ENCODE measurements around the gene CYP27C1. TPM values are rescaled to one million over a fixed set of nuclear protein-coding genes. Genes with fewer than 3 reads are reported as not detected.

Gene CYP27C1
- total and polyA plus RNA-seq, 2 experiments from 2014 or later, result 1.8 to 2.9 TPM

DNA sequence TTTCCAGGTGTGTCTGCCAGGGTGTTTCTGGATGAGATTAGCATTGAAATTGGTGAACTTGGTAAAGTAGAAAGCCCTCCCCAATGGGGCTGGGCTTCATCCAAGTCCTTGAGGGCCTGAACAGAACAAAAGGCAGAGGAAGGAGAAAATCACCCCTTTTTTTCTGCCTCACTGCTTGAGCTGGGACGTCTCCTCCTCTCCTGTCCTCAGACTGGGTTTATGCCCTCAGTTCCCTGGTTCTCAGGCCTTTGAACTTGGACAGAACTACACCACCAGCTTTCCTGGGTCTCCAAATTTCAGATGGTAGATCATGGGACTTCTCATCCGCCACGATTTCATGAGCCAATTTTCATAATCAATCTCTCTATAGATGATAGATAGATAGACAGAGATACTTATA lies 59.4 kb downstream of the CYP27C1 start:
- no peak overlapping the region for H3K4me3 ChIP-seq
- H3K9me2 ChIP-seq (ENCODE audit: insufficient read depth), result no peaks in the 10 kb centered on the region
- ATAC-seq, result no peak

More for the DNA sequence above, 59.4 kb downstream of the CYP27C1 start:
- H3K36me3 Mint-ChIP-seq (ENCODE audit: low read depth), result no peaks in the 10 kb centered on the region
- H3K4me1 Mint-ChIP-seq, result peaks cover 22% of the 10 kb centered on the region
- peaks cover 20% of the 10 kb centered on the region for H3K27me3 Mint-ChIP-seq (ENCODE audit: insufficient read depth, low read depth, poor library complexity)
- H3K27ac Mint-ChIP-seq, result no peak overlapping the region
- Histone ChIP-seq H3F3A (replicated peaks; ENCODE audit: low read depth) (no peaks in the 10 kb centered on the region), H3K4me2 (no peak overlapping the region), H3K27me3 (ENCODE audit: insufficient read depth) (no peaks in the 10 kb centered on the region), H2AFZ (no peak overlapping the region), H3K27ac (ENCODE audit: low read depth) (no peak overlapping the region), H3K36me3 (ENCODE audit: insufficient read depth) (no peaks in the 10 kb centered on the region), H3K79me2 (replicated peaks; ENCODE audit: insufficient read depth) (no peaks in the 10 kb centered on the region), H4K20me1 (replicated peaks; ENCODE audit: insufficient read depth) (no peaks in the 10 kb centered on the region), H3K4me1 (ENCODE audit: insufficient read depth) (peaks cover 12% of the 10 kb centered on the region)
- DNase-seq (ENCODE audit: low spot score), result no peak
- TF ChIP-seq, protein P1, sequence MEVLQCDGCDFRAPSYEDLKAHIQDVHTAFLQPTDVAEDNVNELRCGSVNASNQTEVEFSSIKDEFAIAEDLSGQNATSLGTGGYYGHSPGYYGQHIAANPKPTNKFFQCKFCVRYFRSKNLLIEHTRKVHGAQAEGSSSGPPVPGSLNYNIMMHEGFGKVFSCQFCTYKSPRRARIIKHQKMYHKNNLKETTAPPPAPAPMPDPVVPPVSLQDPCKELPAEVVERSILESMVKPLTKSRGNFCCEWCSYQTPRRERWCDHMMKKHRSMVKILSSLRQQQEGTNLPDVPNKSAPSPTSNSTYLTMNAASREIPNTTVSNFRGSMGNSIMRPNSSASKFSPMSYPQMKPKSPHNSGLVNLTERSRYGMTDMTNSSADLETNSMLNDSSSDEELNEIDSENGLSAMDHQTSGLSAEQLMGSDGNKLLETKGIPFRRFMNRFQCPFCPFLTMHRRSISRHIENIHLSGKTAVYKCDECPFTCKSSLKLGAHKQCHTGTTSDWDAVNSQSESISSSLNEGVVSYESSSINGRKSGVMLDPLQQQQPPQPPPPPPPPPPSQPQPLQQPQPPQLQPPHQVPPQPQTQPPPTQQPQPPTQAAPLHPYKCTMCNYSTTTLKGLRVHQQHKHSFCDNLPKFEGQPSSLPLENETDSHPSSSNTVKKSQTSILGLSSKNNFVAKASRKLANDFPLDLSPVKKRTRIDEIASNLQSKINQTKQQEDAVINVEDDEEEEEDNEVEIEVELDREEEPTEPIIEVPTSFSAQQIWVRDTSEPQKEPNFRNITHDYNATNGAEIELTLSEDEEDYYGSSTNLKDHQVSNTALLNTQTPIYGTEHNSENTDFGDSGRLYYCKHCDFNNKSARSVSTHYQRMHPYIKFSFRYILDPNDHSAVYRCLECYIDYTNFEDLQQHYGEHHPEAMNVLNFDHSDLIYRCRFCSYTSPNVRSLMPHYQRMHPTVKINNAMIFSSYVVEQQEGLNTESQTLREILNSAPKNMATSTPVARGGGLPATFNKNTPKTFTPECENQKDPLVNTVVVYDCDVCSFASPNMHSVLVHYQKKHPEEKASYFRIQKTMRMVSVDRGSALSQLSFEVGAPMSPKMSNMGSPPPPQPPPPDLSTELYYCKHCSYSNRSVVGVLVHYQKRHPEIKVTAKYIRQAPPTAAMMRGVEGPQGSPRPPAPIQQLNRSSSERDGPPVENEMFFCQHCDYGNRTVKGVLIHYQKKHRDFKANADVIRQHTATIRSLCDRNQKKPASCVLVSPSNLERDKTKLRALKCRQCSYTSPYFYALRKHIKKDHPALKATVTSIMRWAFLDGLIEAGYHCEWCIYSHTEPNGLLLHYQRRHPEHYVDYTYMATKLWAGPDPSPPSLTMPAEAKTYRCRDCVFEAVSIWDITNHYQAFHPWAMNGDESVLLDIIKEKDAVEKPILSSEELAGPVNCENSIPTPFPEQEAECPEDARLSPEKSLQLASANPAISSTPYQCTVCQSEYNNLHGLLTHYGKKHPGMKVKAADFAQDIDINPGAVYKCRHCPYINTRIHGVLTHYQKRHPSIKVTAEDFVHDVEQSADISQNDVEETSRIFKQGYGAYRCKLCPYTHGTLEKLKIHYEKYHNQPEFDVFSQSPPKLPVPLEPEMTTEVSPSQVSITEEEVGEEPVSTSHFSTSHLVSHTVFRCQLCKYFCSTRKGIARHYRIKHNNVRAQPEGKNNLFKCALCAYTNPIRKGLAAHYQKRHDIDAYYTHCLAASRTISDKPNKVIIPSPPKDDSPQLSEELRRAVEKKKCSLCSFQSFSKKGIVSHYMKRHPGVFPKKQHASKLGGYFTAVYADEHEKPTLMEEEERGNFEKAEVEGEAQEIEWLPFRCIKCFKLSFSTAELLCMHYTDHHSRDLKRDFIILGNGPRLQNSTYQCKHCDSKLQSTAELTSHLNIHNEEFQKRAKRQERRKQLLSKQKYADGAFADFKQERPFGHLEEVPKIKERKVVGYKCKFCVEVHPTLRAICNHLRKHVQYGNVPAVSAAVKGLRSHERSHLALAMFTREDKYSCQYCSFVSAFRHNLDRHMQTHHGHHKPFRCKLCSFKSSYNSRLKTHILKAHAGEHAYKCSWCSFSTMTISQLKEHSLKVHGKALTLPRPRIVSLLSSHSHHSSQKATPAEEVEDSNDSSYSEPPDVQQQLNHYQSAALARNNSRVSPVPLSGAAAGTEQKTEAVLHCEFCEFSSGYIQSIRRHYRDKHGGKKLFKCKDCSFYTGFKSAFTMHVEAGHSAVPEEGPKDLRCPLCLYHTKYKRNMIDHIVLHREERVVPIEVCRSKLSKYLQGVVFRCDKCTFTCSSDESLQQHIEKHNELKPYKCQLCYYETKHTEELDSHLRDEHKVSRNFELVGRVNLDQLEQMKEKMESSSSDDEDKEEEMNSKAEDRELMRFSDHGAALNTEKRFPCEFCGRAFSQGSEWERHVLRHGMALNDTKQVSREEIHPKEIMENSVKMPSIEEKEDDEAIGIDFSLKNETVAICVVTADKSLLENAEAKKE (CRISPR knock-in tag; IDR thresholded peaks at IDR 0.05), result no peak
- TF ChIP-seq ZNF331 (CRISPR knock-in tag; IDR thresholded peaks at IDR 0.05; ENCODE audit: low read depth), result no peak
- TF ChIP-seq, protein P2, sequence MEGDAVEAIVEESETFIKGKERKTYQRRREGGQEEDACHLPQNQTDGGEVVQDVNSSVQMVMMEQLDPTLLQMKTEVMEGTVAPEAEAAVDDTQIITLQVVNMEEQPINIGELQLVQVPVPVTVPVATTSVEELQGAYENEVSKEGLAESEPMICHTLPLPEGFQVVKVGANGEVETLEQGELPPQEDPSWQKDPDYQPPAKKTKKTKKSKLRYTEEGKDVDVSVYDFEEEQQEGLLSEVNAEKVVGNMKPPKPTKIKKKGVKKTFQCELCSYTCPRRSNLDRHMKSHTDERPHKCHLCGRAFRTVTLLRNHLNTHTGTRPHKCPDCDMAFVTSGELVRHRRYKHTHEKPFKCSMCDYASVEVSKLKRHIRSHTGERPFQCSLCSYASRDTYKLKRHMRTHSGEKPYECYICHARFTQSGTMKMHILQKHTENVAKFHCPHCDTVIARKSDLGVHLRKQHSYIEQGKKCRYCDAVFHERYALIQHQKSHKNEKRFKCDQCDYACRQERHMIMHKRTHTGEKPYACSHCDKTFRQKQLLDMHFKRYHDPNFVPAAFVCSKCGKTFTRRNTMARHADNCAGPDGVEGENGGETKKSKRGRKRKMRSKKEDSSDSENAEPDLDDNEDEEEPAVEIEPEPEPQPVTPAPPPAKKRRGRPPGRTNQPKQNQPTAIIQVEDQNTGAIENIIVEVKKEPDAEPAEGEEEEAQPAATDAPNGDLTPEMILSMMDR (conservative IDR thresholded peaks at IDR 0.05; ENCODE audit: low read depth in 2 of 2), result no peak
- no peak overlapping the region for H3K4me3 Mint-ChIP-seq
- peaks cover 3% of the 10 kb centered on the region; the same call in 1 of the 3 replicates for H3K9me3 Mint-ChIP-seq

Data from GM23338 (cell line).